GM23248 (cell line): ENCODE data around the gene SH3PXD2A.

Source experiments
- EZH2 ChIP-seq: fragments of 200-600 bp; sonication (generic); IDR thresholded peaks from 2 replicates; pipeline ENCODE4 v1.6.1; 2018; ENCODE audit warnings: antibody characterized with exemption, mild to moderate bottlenecking; ENCODE audit not compliant: insufficient read depth, poor library complexity, severe bottlenecking
- EZH2phosphoT487 ChIP-seq: fragments of 200-600 bp; sonication (generic); IDR thresholded peaks from 2 replicates; pipeline ENCODE4 v1.6.1; 2018; ENCODE audit warnings: antibody characterized with exemption, moderate library complexity, mild to moderate bottlenecking, low read depth; ENCODE audit not compliant: insufficient read depth

GRCh38 chr10:103685880-103686669, 169.3 kb downstream of the SH3PXD2A start:
- TF ChIP-seq EZH2: no peak
- TF ChIP-seq EZH2phosphoT487: no peak
